HCT116 (cell line): ENCODE measurements around the gene CCDC182. TPM values are rescaled to one million over a fixed set of nuclear protein-coding genes. Genes with fewer than 3 reads are reported as not detected.

Source experiments
- ATAC-seq: fragments of 200-7000 bp; cut with Tn5 transposase; 2 replicates; pipeline ENCODE4 v1.9.1; 2020; ENCODE audit warnings: mild to moderate bottlenecking, moderate library complexity
- BruUV-seq: library from RNA; stranded (reverse); fragments of 400-500 nt; replicated peaks from 2 replicates; lab custom pipeline; 2021; lab: Mats Ljungman, UMichigan
- CTCF ChIA-PET: fragments of 300-600 bp; sonication (Branson Sonifier 250); formaldehyde crosslinking; loops from one replicate; lab custom pipeline; 2021; ENCODE audit warnings: antibody characterized with exemption; lab: Charles Lee
- POLR2A ChIA-PET: fragments of 300-600, 350-600 bp; sonication (Branson Sonifier 250); formaldehyde crosslinking; loops from one replicate; lab custom pipeline; 2021; ENCODE audit warnings: antibody characterized with exemption; lab: Charles Lee
- RAD21 ChIA-PET, 2 experiments: fragments of 300-600 bp; sonication (Branson Sonifier 250); formaldehyde crosslinking; loops; one replicate each; lab custom pipeline; 2023; ENCODE audit warnings: low total read pairs in 2 of 2; ENCODE audit not compliant: uncharacterized antibody in 2 of 2, unreplicated experiment in 2 of 2, low non-redundant PET in 1 of 2; lab: Charles Lee
- DNase-seq: peaks from one replicate; pipeline ENCODE4 v3.0.0-alpha.2; 2010; ENCODE audit warnings: low read depth, low spot score
- H2AFZ ChIP-seq: fragments of 200-600 bp; shearing (Covaris generic), sonication (generic); 2 replicates; pipeline ENCODE4 v1.6.1; 2017; ENCODE audit warnings: low read depth, mixed run types, mixed read lengths, antibody characterized with exemption, low read length; ENCODE audit not compliant: poor library complexity, severe bottlenecking
- H3K27ac ChIP-seq: 2 replicates; pipeline ENCODE4 v1.5.1; 2012; ENCODE audit warnings: low read depth, low read length
- H3K27me3 ChIP-seq: fragments of 200-600 bp; sonication (generic); 2 replicates; pipeline ENCODE4 v1.6.1; 2016; ENCODE audit warnings: mixed run types, low read length, mixed read lengths; ENCODE audit not compliant: insufficient read depth
- H3K36me3 ChIP-seq, 2 experiments: fragments of 200-500 bp in 1 of 2; fragments of 200-600 bp in 1 of 2; sonication (Bioruptor generic) in 1 of 2; sonication (generic) in 1 of 2; 2 replicates each; pipeline versions ENCODE4 v1.5.1 to v1.6.1; 2014 to 2016; ENCODE audit warnings: low read length in 2 of 2, inconsistent platforms in 1 of 2, mixed read lengths in 1 of 2, mixed run types in 1 of 2; ENCODE audit not compliant: insufficient read depth in 2 of 2, control insufficient read depth in 1 of 2
- H3K4me1 ChIP-seq, 2 experiments: fragments of 200-600 bp in 1 of 2; sonication (generic) in 1 of 2; 2 replicates each; pipeline versions ENCODE4 v1.5.1 to v1.6.1; 2012 to 2017; ENCODE audit warnings: low read length in 2 of 2, inconsistent platforms in 1 of 2, mild to moderate bottlenecking in 1 of 2, mixed read lengths in 1 of 2, mixed run types in 1 of 2, moderate library complexity in 1 of 2; ENCODE audit not compliant: insufficient read depth in 2 of 2, control insufficient read depth in 1 of 2
- H3K4me2 ChIP-seq: fragments of 200-600 bp; sonication (generic); 2 replicates; pipeline ENCODE4 v1.6.1; 2017; ENCODE audit warnings: mixed run types, low read length, mixed read lengths
- H3K4me3 ChIP-seq, 2 experiments: fragments of 200-600 bp in 1 of 2; sonication (generic) in 1 of 2; replicated peaks in 1 of 2; 2 replicates each; pipeline ENCODE4 v1.5.1; 2011 to 2016; ENCODE audit warnings: low read length in 2 of 2, control low read depth in 1 of 2, low read depth in 1 of 2, mild to moderate bottlenecking in 1 of 2, mixed read lengths in 1 of 2, mixed run types in 1 of 2
- H3K79me2 ChIP-seq: fragments of 200-600 bp; sonication (generic); 2 replicates; pipeline ENCODE4 v1.6.1; 2017; ENCODE audit warnings: mild to moderate bottlenecking, mixed run types, low read length, moderate library complexity, mixed read lengths; ENCODE audit not compliant: insufficient read depth
- H3K9ac ChIP-seq: fragments of 200-600 bp; sonication (generic); 2 replicates; pipeline ENCODE4 v1.6.1; 2016; ENCODE audit warnings: low read length, mixed read lengths
- H3K9me2 ChIP-seq: fragments of 200-600 bp; sonication (generic), shearing (Covaris generic); 2 replicates; pipeline ENCODE4 v1.6.1; 2017; ENCODE audit warnings: mixed run types, mild to moderate bottlenecking, moderate library complexity; ENCODE audit not compliant: insufficient read depth
- H3K9me3 ChIP-seq, 2 experiments: fragments of 200-500 bp in 1 of 2; fragments of 200-600 bp in 1 of 2; sonication (Bioruptor generic) in 1 of 2; sonication (generic) in 1 of 2; 2 replicates each; pipeline ENCODE4 v1.6.1; 2014 to 2017; ENCODE audit warnings: low read length in 2 of 2, mixed read lengths in 2 of 2, inconsistent platforms in 1 of 2, low read depth in 1 of 2, mild to moderate bottlenecking in 1 of 2, mixed run types in 1 of 2, moderate library complexity in 1 of 2; ENCODE audit not compliant: control insufficient read depth in 1 of 2, insufficient read depth in 1 of 2
- H4K20me1 ChIP-seq: fragments of 200-600 bp; sonication (generic), shearing (Covaris generic); 2 replicates; pipeline ENCODE4 v1.6.1; 2017; ENCODE audit warnings: mixed run types, mild to moderate bottlenecking, moderate library complexity; ENCODE audit not compliant: insufficient read depth
- CBX3 ChIP-seq: IDR thresholded peaks from 2 replicates; pipeline ENCODE4 v1.6.1; 2012; ENCODE audit warnings: low read depth
- EGR1 ChIP-seq: IDR thresholded peaks from 2 replicates; pipeline ENCODE4 v1.6.1; 2012; ENCODE audit warnings: low read depth
- ELF1 ChIP-seq: IDR thresholded peaks from 2 replicates; pipeline ENCODE4 v1.6.1; 2012; ENCODE audit warnings: low read depth, borderline replicate concordance
- EZH2 ChIP-seq: fragments of 200-600 bp; sonication (generic); IDR thresholded peaks from 2 replicates; pipeline ENCODE4 v1.6.1; 2017; ENCODE audit warnings: antibody characterized with exemption, mixed run types
- EZH2phosphoT487 ChIP-seq: fragments of 200-600 bp; IDR thresholded peaks from 2 replicates; pipeline ENCODE4 v1.6.1; 2018; ENCODE audit warnings: antibody characterized with exemption, borderline replicate concordance
- JUND ChIP-seq: IDR thresholded peaks from 2 replicates; pipeline ENCODE4 v1.6.1; 2012
- MAX ChIP-seq: IDR thresholded peaks from 2 replicates; pipeline ENCODE4 v1.6.1; 2012
- POLR2A ChIP-seq: IDR thresholded peaks from 2 replicates; pipeline ENCODE4 v1.7.0; 2011; ENCODE audit warnings: borderline replicate concordance; ENCODE audit not compliant: insufficient read depth, insufficient read length; ENCODE audit errors: extremely low read depth
- POLR2AphosphoS5 ChIP-seq: IDR thresholded peaks from 2 replicates; pipeline ENCODE4 v1.6.1; 2011; ENCODE audit warnings: mild to moderate bottlenecking, low read depth, low read length, moderate library complexity
- RAD21 ChIP-seq: IDR thresholded peaks from 2 replicates; pipeline ENCODE4 v1.6.1; 2012; ENCODE audit warnings: low read depth, mild to moderate bottlenecking
- SIN3A ChIP-seq: IDR thresholded peaks from 2 replicates; pipeline ENCODE4 v1.6.1; 2012; ENCODE audit warnings: low read depth
- ZBTB33 ChIP-seq: IDR thresholded peaks from 2 replicates; pipeline ENCODE4 v1.6.1; 2011; ENCODE audit warnings: mild to moderate bottlenecking, low read length, moderate library complexity; ENCODE audit not compliant: insufficient replicate concordance; ENCODE audit errors: extremely low read depth
- ZNF274 ChIP-seq: fragments of 200-500 bp; sonication (Bioruptor generic); IDR thresholded peaks from 2 replicates; pipeline ENCODE4 v1.6.1; 2014; ENCODE audit warnings: mild to moderate bottlenecking, low read depth, low read length, inconsistent platforms
- intact Hi-C: fragments of 100-400 bp; cut with micrococcal nuclease; formaldehyde crosslinking; loops from 2 replicates; pipeline ENCODE4 v1.10.0; 2022
- total RNA-seq: library from RNA; stranded (reverse); gene quantifications from one replicate; pipeline ENCODE4 v1.2.1, GENCODE V29; 2021; ENCODE audit not compliant: unreplicated experiment

The CCDC182 gene
- total RNA-seq, 1 experiment from 2014 or later = not detected

GRCh38 chr17:57782647-57783337 is 37.7 kb upstream of the CCDC182 start:
- Histone ChIP-seq H3K27ac (no peak overlapping the region), H3K4me3 (peak overlapping the region in 1 of 2 experiments; percentile 13; a peak in 1 of 4 replicates), H3K36me3 (no peaks in the 10 kb centered on the region), H3K9me2 (no peaks in the 10 kb centered on the region), H3K79me2 (no peaks in the 10 kb centered on the region), H3K4me1 (peaks cover 7 to 11% of the 10 kb centered on the region in 2 experiments; a peak in 2 of 4 replicates), H3K9ac (no peak overlapping the region), H2AFZ (peak overlapping the region; percentile 69), H3K9me3 (no peaks in the 10 kb centered on the region), H3K27me3 (peaks cover 15% of the 10 kb centered on the region), H4K20me1 (no peaks in the 10 kb centered on the region), H3K4me2 (peak overlapping the region; percentile 55)
- POLR2A ChIA-PET = interaction anchor here (1.2 kb wide), 1 partner anchor 652 kb away, joined by 3 read pairs; no protein-coding TSS in a partner anchor
- CTCF ChIA-PET = interaction anchor here (0.7 to 3.1 kb wide), 29 partner anchors 9 to 676 kb away, joined by 3 to 24 read pairs (median 4); partner anchors contain the start of gene MSI2
- no peak for DNase-seq
- peak; percentile 52 for ATAC-seq
- RAD21 ChIA-PET = interaction anchor here in 1 of 2 experiments (1.4 kb wide), 2 partner anchors 29 to 111 kb away, joined by 3 to 4 read pairs; no protein-coding TSS in a partner anchor
- no TSS peak for BruUV-seq
- TF ChIP-seq JUND (no peak), POLR2A (no peak), MAX (0 out of 2 replicates have a peak, but pooled peaks have one; percentile 7), ZNF274 (no peak), EGR1 (no peak), SIN3A (no peak), EZH2 (no peak)
- intact Hi-C loops = no loop called here

GRCh38 chr17:57782062-57782490 is 37.0 kb upstream of the CCDC182 start:
- no TSS peak for BruUV-seq
- ChIA-PET CTCF (interaction anchor here (2.0 to 2.5 kb wide), 3 partner anchors 8 to 184 kb away, joined by 9 to 15 read pairs (median 11); no protein-coding TSS in a partner anchor), POLR2A (no interaction called here), RAD21 (no interaction called here)
- no peak overlapping the region for H3K4me3 ChIP-seq
- intact Hi-C loops = no loop called here
- H3K4me1 ChIP-seq = peaks cover 7 to 11% of the 10 kb centered on the region in 2 experiments; a peak in 2 of 4 replicates
- ATAC-seq = no peak
- no peak for DNase-seq
- H3K27ac ChIP-seq = no peak overlapping the region
- H3K9ac ChIP-seq = no peak overlapping the region
- H3K9me2 ChIP-seq = no peaks in the 10 kb centered on the region
- no peaks in the 10 kb centered on the region for H3K9me3 ChIP-seq
- no peak overlapping the region for H2AFZ ChIP-seq
- H4K20me1 ChIP-seq = no peaks in the 10 kb centered on the region
- peaks cover 11% of the 10 kb centered on the region; the same call in 1 of the 2 replicates for H3K27me3 ChIP-seq
- no peaks in the 10 kb centered on the region for H3K36me3 ChIP-seq
- no peaks in the 10 kb centered on the region for H3K79me2 ChIP-seq
- H3K4me2 ChIP-seq = no peak overlapping the region
- no peak for TF ChIP-seq SIN3A
- no peak for TF ChIP-seq MAX
- TF ChIP-seq RAD21 = no peak
- no peak for TF ChIP-seq EZH2phosphoT487
- TF ChIP-seq ZBTB33 = no peak
- no peak for TF ChIP-seq JUND
- TF ChIP-seq ELF1 = no peak
- TF ChIP-seq POLR2AphosphoS5 = no peak
- no peak for TF ChIP-seq CBX3
